GM23338 (cell line): ENCODE results near the gene XRCC4. TPM values are rescaled to one million over a fixed set of nuclear protein-coding genes. Genes with fewer than 3 reads are reported as not detected.

Source experiments
- ATAC-seq: fragments of 200-7000 bp; cut with Tn5 transposase; 3 replicates; pipeline ENCODE4 v1.9.1; 2020
- DNase-seq: peaks from one replicate; pipeline ENCODE4 v3.0.0-alpha.2; 2015; ENCODE audit warnings: low spot score
- H2AFZ ChIP-seq: fragments of 200-600 bp; sonication (generic); 2 replicates; pipeline ENCODE4 v1.8.0; 2016; ENCODE audit warnings: antibody characterized with exemption, mild to moderate bottlenecking, moderate library complexity
- H3F3A ChIP-seq: fragments of 200-600 bp; sonication (generic); replicated peaks from 2 replicates; pipeline ENCODE4 v1.8.0; 2017; ENCODE audit warnings: antibody characterized with exemption, mixed run types, low read depth
- H3K27ac ChIP-seq: fragments of 200-600 bp; sonication (generic); 2 replicates; pipeline ENCODE4 v1.6.1; 2016; ENCODE audit warnings: low read depth
- H3K27me3 ChIP-seq: fragments of 200-600 bp; sonication (generic); 2 replicates; pipeline ENCODE4 v1.8.0; 2016; ENCODE audit warnings: mild to moderate bottlenecking, mixed run types, moderate library complexity; ENCODE audit not compliant: insufficient read depth
- H3K36me3 ChIP-seq: fragments of 200-600 bp; sonication (generic); 2 replicates; pipeline ENCODE4 v1.8.0; 2016; ENCODE audit warnings: mild to moderate bottlenecking; ENCODE audit not compliant: insufficient read depth
- H3K4me1 ChIP-seq: fragments of 200-600 bp; sonication (generic); 2 replicates; pipeline ENCODE4 v1.8.0; 2016; ENCODE audit warnings: mild to moderate bottlenecking, moderate library complexity; ENCODE audit not compliant: insufficient read depth
- H3K4me2 ChIP-seq: fragments of 200-600 bp; sonication (generic); 2 replicates; pipeline ENCODE4 v1.7.1; 2017; ENCODE audit warnings: mixed run types
- H3K4me3 ChIP-seq: fragments of 200-600 bp; sonication (generic); 2 replicates; pipeline ENCODE4 v1.6.1; 2016; ENCODE audit warnings: mixed run types
- H3K79me2 ChIP-seq: fragments of 200-600 bp; sonication (generic); replicated peaks from 2 replicates; pipeline ENCODE4 v1.8.0; 2017; ENCODE audit warnings: mild to moderate bottlenecking; ENCODE audit not compliant: insufficient read depth
- H3K9me2 ChIP-seq: fragments of 200-600 bp; sonication (generic); 2 replicates; pipeline ENCODE4 v1.8.0; 2017; ENCODE audit not compliant: insufficient read depth
- H4K20me1 ChIP-seq: fragments of 200-600 bp; sonication (generic); replicated peaks from 2 replicates; pipeline ENCODE4 v1.8.0; 2017; ENCODE audit warnings: mild to moderate bottlenecking; ENCODE audit not compliant: insufficient read depth
- H3K27ac Mint-ChIP-seq: 2 replicates; pipeline ENCODE4 v1.8.0; 2020; ENCODE audit warnings: inconsistent platforms, mild to moderate bottlenecking, moderate library complexity, mixed read lengths
- H3K27me3 Mint-ChIP-seq: 3 replicates; pipeline ENCODE4 v1.8.0; 2022; ENCODE audit warnings: low read depth, mild to moderate bottlenecking, moderate library complexity, mixed read lengths, inconsistent platforms; ENCODE audit not compliant: insufficient read depth, poor library complexity
- H3K36me3 Mint-ChIP-seq: 3 replicates; pipeline ENCODE4 v1.8.0; 2021; ENCODE audit warnings: low read depth, mild to moderate bottlenecking, inconsistent platforms, moderate library complexity, mixed read lengths
- H3K4me1 Mint-ChIP-seq: 3 replicates; pipeline ENCODE4 v1.8.0; 2020; ENCODE audit warnings: mild to moderate bottlenecking, inconsistent platforms, mixed read lengths
- H3K4me3 Mint-ChIP-seq: 3 replicates; pipeline ENCODE4 v1.8.0; 2021; ENCODE audit warnings: moderate library complexity, mild to moderate bottlenecking, inconsistent platforms, mixed read lengths
- H3K9me3 Mint-ChIP-seq: 3 replicates; pipeline ENCODE4 v1.8.0; 2020; ENCODE audit warnings: moderate library complexity, mild to moderate bottlenecking, inconsistent platforms, mixed read lengths
- CREB1 ChIP-seq: fragments of 250-450 bp; sonication (Bioruptor Pico); IDR thresholded peaks from 2 replicates; pipeline ENCODE4 v1.5.0; 2020; ENCODE audit warnings: low read depth, mild to moderate bottlenecking, moderate library complexity
- CTCF ChIP-seq, 2 experiments: fragments of 200-600 bp in 1 of 2; sonication (generic) in 1 of 2; conservative IDR thresholded peaks; 2 replicates each; pipeline versions ENCODE4 v1.5.1 to v1.6.1; 2016 to 2017; ENCODE audit warnings: antibody characterized with exemption in 2 of 2, low read depth in 2 of 2, mild to moderate bottlenecking in 2 of 2, moderate library complexity in 1 of 2
- ETS1 ChIP-seq: IDR thresholded peaks from 2 replicates; pipeline ENCODE4 v1.6.1; 2016; ENCODE audit warnings: antibody characterized with exemption
- EZH2phosphoT487 ChIP-seq: fragments of 200-600 bp; sonication (generic); IDR thresholded peaks from one replicate; pipeline ENCODE4 v1.8.1; 2018; ENCODE audit warnings: antibody characterized with exemption; ENCODE audit not compliant: unreplicated experiment
- POLR2AphosphoS5 ChIP-seq: IDR thresholded peaks from 2 replicates; pipeline ENCODE4 v1.6.1; 2016; ENCODE audit warnings: antibody characterized with exemption, low read depth
- REST ChIP-seq: IDR thresholded peaks from one replicate; pipeline ENCODE4 v1.6.1; 2018; ENCODE audit warnings: antibody characterized with exemption; ENCODE audit not compliant: unreplicated experiment
- STAT1 ChIP-seq: IDR thresholded peaks from one replicate; pipeline ENCODE4 v1.6.1; 2016; ENCODE audit warnings: antibody characterized with exemption; ENCODE audit not compliant: unreplicated experiment
- ZNF331 ChIP-seq: fragments of 250-450 bp; sonication (Bioruptor Pico); IDR thresholded peaks from 2 replicates; pipeline ENCODE4 v1.5.0; 2020; ENCODE audit warnings: low read depth, mild to moderate bottlenecking, moderate library complexity
- ZNF462 ChIP-seq: fragments of 250-450 bp; sonication (Bioruptor Pico); IDR thresholded peaks from 2 replicates; pipeline ENCODE4 v1.5.0; 2020; ENCODE audit warnings: mild to moderate bottlenecking, moderate library complexity
- polyA plus RNA-seq: library from polyadenylated mRNA; unstranded; fragments of >200 nt; fragmentation: Nextera tagmentation; extraction: Ambion mirVana; gene quantifications from 2 replicates; pipeline ENCODE4 v1.2.1, GENCODE V29; 2016
- total RNA-seq: library from RNA; depleted of rRNA; stranded (reverse); fragments of >200 nt; shearing (Covaris generic); gene quantifications from 2 replicates; pipeline ENCODE4 v1.2.3, GENCODE V29; 2014

The XRCC4 gene
- total and polyA plus RNA-seq, 2 experiments from 2014 or later = 11.5 to 22.4 TPM

- no peaks in the 10 kb centered on the region for H3K27me3 Mint-ChIP-seq
- no peaks in the 10 kb centered on the region for H3K36me3 Mint-ChIP-seq
These were observed 127.3 kb downstream of the XRCC4 start for GRCh38 chr5:83204651-83205050.

GRCh38 chr5:83209963-83210362, 132.6 kb downstream of the XRCC4 start:
- Mint-ChIP-seq H3K9me3 (no peaks in the 10 kb centered on the region), H3K27ac (no peak overlapping the region), H3K27me3 (no peaks in the 10 kb centered on the region), H3K36me3 (no peaks in the 10 kb centered on the region), H3K4me3 (no peak overlapping the region), H3K4me1 (peaks cover 3% of the 10 kb centered on the region; the same call in 2 of the 3 replicates)
- Histone ChIP-seq H3K4me3 (no peak overlapping the region), H3K27me3 (no peaks in the 10 kb centered on the region), H3K9me2 (no peaks in the 10 kb centered on the region), H3K36me3 (no peaks in the 10 kb centered on the region), H3K27ac (no peak overlapping the region), H3K4me2 (no peak overlapping the region), H2AFZ (no peak overlapping the region), H3K4me1 (no peaks in the 10 kb centered on the region), H3K79me2 (no peaks in the 10 kb centered on the region), H3F3A (no peaks in the 10 kb centered on the region), H4K20me1 (no peaks in the 10 kb centered on the region)
- TF ChIP-seq ETS1 (no peak), ZNF462 (CRISPR knock-in tag) (no peak), EZH2phosphoT487 (no peak), CTCF (conservative IDR thresholded peaks at IDR 0.05; ENCODE audit: low read depth in 2 of 2) (no peak), STAT1 (no peak), POLR2AphosphoS5 (no peak), REST (no peak), CREB1 (CRISPR knock-in tag) (no peak)
- DNase-seq (no peak), ATAC-seq (no peak)

More at GRCh38 chr5:83204651-83205050, 127.3 kb downstream of the XRCC4 start:
- no peaks in the 10 kb centered on the region for H3K9me3 Mint-ChIP-seq
- Histone ChIP-seq H3K9me2 (no peaks in the 10 kb centered on the region), H3K27ac (no peak overlapping the region), H3K4me2 (no peak overlapping the region), H3F3A (no peaks in the 10 kb centered on the region), H4K20me1 (no peaks in the 10 kb centered on the region), H3K27me3 (no peaks in the 10 kb centered on the region), H3K36me3 (no peaks in the 10 kb centered on the region), H3K4me1 (no peaks in the 10 kb centered on the region), H3K4me3 (no peak overlapping the region), H3K79me2 (no peaks in the 10 kb centered on the region), H2AFZ (no peak overlapping the region)
- no peak for DNase-seq
- no peak overlapping the region for H3K4me3 Mint-ChIP-seq
- no peak overlapping the region for H3K27ac Mint-ChIP-seq
- no peak for TF ChIP-seq ZNF331 (CRISPR knock-in tag)
- TF ChIP-seq CREB1 (CRISPR knock-in tag) = no peak
- TF ChIP-seq EZH2phosphoT487 = no peak
- H3K4me1 Mint-ChIP-seq = no peaks in the 10 kb centered on the region
- no peak for ATAC-seq
